Loucy (cell line): ENCODE measurements around the gene CELF4.

Experiments used
- H2AFZ ChIP-seq: fragments of 200-600 bp; sonication (generic); 2 replicates; pipeline ENCODE4 v1.6.0; 2016; ENCODE audit warnings: antibody characterized with exemption, mild to moderate bottlenecking, low read length, moderate library complexity
- H3F3A ChIP-seq: fragments of 200-600 bp; 2 replicates; pipeline ENCODE4 v1.6.0; 2016; ENCODE audit warnings: antibody characterized with exemption, low read depth, mild to moderate bottlenecking
- H3K27me3 ChIP-seq: fragments of 200-600 bp; sonication (generic); 2 replicates; pipeline ENCODE4 v1.6.1; 2014; ENCODE audit warnings: low read length, mild to moderate bottlenecking; ENCODE audit not compliant: insufficient read depth, poor library complexity, severe bottlenecking
- H3K36me3 ChIP-seq: fragments of 200-600 bp; sonication (generic); 2 replicates; pipeline ENCODE4 v1.6.1; 2016; ENCODE audit warnings: low read length; ENCODE audit not compliant: insufficient read depth
- H3K4me1 ChIP-seq: fragments of 200-600 bp; sonication (generic); 2 replicates; pipeline ENCODE4 v1.5.1; 2014; ENCODE audit warnings: low read length, mild to moderate bottlenecking; ENCODE audit not compliant: insufficient read depth, poor library complexity, severe bottlenecking
- H3K4me2 ChIP-seq: fragments of 200-600 bp; sonication (generic); 2 replicates; pipeline ENCODE4 v1.6.0; 2014; ENCODE audit warnings: antibody characterized with exemption, low read length, low read depth, mild to moderate bottlenecking; ENCODE audit not compliant: poor library complexity, severe bottlenecking
- H3K4me3 ChIP-seq: fragments of 200-600 bp; sonication (generic); 2 replicates; pipeline ENCODE4 v1.5.1; 2014; ENCODE audit warnings: low read length, mild to moderate bottlenecking, mixed read lengths; ENCODE audit not compliant: poor library complexity, severe bottlenecking
- H3K79me2 ChIP-seq: fragments of 200-600 bp; sonication (generic); 2 replicates; pipeline ENCODE4 v1.6.1; 2014; ENCODE audit warnings: low read length; ENCODE audit not compliant: insufficient read depth
- H3K9ac ChIP-seq: fragments of 200-600 bp; sonication (generic); 2 replicates; pipeline ENCODE4 v1.6.0; 2014; ENCODE audit warnings: mild to moderate bottlenecking, low read depth, low read length, moderate library complexity; ENCODE audit not compliant: poor library complexity, severe bottlenecking
- H3K9me2 ChIP-seq: fragments of 200-600 bp; sonication (generic); replicated peaks from 2 replicates; pipeline ENCODE4 v1.6.1; 2016; ENCODE audit warnings: low read depth, low read length, mixed read lengths
- H3K9me3 ChIP-seq: fragments of 200-600 bp; sonication (generic); 2 replicates; pipeline ENCODE4 v1.6.1; 2014; ENCODE audit warnings: mild to moderate bottlenecking, antibody characterized with exemption, low read length, low read depth; ENCODE audit not compliant: insufficient read depth
- H4K20me1 ChIP-seq: fragments of 200-600 bp; sonication (generic); 2 replicates; pipeline ENCODE4 v1.6.0; 2014; ENCODE audit warnings: antibody characterized with exemption, low read length, mild to moderate bottlenecking; ENCODE audit not compliant: insufficient read depth, poor library complexity, severe bottlenecking
- EZH2phosphoT487 ChIP-seq: fragments of 200-600 bp; IDR thresholded peaks from 2 replicates; pipeline ENCODE4 v1.6.1; 2018; ENCODE audit warnings: antibody characterized with exemption, mild to moderate bottlenecking, moderate library complexity, borderline replicate concordance
- TF ChIP-seq, protein P1 (sequence below): fragments of 200-600 bp; sonication (generic); conservative IDR thresholded peaks from 2 replicates; pipeline ENCODE4 v1.5.1; 2014; ENCODE audit warnings: mild to moderate bottlenecking, antibody characterized with exemption, low read length

Gene CELF4

DNA sequence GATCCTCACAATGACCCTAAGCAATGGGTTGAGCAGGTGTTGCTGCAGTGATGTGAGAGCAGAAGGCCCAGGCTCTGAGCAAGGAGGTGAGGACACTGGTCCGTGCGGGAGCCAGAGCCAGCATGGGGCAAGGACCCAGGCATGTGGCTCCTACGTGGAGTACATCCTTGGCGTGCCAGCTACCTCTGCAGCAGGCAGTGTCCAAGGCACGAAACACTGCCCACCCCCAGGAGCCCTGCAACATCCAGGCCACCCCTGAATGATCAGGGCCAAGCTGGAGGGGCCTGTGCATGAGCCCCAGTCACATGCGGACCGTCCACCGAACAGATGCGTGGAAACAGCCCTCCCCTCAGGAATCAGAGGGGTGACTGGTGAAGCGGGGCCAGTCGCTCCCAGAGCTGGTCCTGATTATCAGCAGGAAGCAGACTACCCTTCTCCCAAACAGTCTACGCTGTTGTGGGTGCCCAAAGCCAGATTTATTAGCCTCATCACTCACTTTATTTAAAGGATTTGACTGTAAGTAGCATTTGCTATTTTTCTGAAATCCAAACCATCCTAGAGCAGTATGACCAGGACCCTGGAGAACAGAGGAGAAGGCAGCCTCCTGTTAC, 16.8 kb downstream of the CELF4 start:
- no peaks in the 10 kb centered on the region for H3K36me3 ChIP-seq
- no peaks in the 10 kb centered on the region for H3K79me2 ChIP-seq
- no peaks in the 10 kb centered on the region for H3K4me1 ChIP-seq
- H3K9me2 ChIP-seq = no peaks in the 10 kb centered on the region
- H4K20me1 ChIP-seq = no peaks in the 10 kb centered on the region
- H3K4me2 ChIP-seq = no peak overlapping the region
- H3F3A ChIP-seq = no peaks in the 10 kb centered on the region
- H3K9ac ChIP-seq = no peak overlapping the region
- no peaks in the 10 kb centered on the region for H3K27me3 ChIP-seq
- no peak overlapping the region for H3K4me3 ChIP-seq
- no peaks in the 10 kb centered on the region for H3K9me3 ChIP-seq
- TF ChIP-seq, protein P1, sequence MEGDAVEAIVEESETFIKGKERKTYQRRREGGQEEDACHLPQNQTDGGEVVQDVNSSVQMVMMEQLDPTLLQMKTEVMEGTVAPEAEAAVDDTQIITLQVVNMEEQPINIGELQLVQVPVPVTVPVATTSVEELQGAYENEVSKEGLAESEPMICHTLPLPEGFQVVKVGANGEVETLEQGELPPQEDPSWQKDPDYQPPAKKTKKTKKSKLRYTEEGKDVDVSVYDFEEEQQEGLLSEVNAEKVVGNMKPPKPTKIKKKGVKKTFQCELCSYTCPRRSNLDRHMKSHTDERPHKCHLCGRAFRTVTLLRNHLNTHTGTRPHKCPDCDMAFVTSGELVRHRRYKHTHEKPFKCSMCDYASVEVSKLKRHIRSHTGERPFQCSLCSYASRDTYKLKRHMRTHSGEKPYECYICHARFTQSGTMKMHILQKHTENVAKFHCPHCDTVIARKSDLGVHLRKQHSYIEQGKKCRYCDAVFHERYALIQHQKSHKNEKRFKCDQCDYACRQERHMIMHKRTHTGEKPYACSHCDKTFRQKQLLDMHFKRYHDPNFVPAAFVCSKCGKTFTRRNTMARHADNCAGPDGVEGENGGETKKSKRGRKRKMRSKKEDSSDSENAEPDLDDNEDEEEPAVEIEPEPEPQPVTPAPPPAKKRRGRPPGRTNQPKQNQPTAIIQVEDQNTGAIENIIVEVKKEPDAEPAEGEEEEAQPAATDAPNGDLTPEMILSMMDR = no peak
- H2AFZ ChIP-seq = no peak overlapping the region

DNA sequence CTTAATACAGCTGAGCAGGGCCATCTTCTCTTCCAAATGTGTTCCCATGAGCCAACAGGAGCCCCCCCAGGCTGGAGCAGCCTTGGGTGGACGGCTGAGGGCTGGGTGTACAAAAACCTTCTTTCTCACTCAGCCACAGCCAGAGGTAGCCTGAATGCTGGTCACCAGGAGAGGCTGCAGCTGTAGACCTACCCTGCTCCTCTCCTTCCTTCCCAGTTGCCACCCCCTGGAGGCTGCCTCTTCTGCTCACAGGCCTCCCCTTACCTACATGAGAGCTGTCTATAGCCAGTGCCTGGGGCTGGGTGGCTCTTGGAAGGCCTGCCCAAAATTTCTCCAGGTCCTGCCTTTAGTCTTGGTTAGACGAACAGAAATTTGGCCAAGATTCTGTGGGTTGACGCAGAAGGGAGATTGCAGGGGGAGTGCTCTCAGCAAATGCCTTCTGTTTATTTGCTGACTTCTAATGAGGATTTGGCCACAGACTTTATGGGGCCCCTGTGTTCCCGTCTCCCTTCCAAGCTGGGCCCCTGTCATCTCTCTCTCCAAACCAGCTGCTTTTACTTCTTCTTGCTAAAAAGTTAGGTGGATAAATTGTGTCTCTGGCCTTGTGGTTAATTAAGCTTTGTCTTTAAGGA, 18.3 kb downstream of the CELF4 start:
- Histone ChIP-seq H3K4me3 (no peak overlapping the region), H4K20me1 (no peaks in the 10 kb centered on the region), H3K9me2 (no peaks in the 10 kb centered on the region), H3K4me1 (no peaks in the 10 kb centered on the region), H3K4me2 (no peak overlapping the region), H3K36me3 (no peaks in the 10 kb centered on the region), H3K79me2 (no peaks in the 10 kb centered on the region), H3K9me3 (no peaks in the 10 kb centered on the region), H3K9ac (no peak overlapping the region), H2AFZ (no peak overlapping the region), H3F3A (no peaks in the 10 kb centered on the region), H3K27me3 (no peaks in the 10 kb centered on the region)
- TF ChIP-seq, protein P1 = no peak
- no peak for TF ChIP-seq EZH2phosphoT487

DNA sequence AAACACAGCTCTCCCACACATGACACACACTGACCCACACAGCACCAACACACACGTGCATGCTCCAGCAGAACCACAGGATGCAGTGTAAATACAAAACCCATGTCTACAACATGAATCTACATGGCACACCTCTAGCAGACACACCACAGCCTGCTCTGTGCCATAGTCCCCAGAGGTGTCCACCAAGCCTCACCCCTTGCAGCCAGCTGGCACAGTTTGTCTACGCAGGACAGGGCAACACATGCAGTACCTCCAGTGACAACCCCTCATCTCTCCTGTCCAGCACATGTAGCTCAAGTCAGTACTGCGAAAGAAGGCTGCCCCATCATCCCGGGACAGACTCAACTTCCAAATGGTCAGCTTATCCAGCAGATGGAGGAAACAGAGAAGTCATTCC, 18.9 kb downstream of the CELF4 start:
- no peaks in the 10 kb centered on the region for H3K27me3 ChIP-seq
- TF ChIP-seq, protein P1 = no peak
- no peak for TF ChIP-seq EZH2phosphoT487
- H3K9me2 ChIP-seq = no peaks in the 10 kb centered on the region
- no peak overlapping the region for H3K4me3 ChIP-seq
- H3K9ac ChIP-seq = no peak overlapping the region
- H3F3A ChIP-seq = no peaks in the 10 kb centered on the region
- H3K36me3 ChIP-seq = no peaks in the 10 kb centered on the region
- H3K4me1 ChIP-seq = no peaks in the 10 kb centered on the region
- H3K4me2 ChIP-seq = no peak overlapping the region
- H3K9me3 ChIP-seq = no peaks in the 10 kb centered on the region
- H2AFZ ChIP-seq = no peak overlapping the region
- H4K20me1 ChIP-seq = no peaks in the 10 kb centered on the region
- no peaks in the 10 kb centered on the region for H3K79me2 ChIP-seq
